ENCODE results near the gene IGSF22.

DNA sequence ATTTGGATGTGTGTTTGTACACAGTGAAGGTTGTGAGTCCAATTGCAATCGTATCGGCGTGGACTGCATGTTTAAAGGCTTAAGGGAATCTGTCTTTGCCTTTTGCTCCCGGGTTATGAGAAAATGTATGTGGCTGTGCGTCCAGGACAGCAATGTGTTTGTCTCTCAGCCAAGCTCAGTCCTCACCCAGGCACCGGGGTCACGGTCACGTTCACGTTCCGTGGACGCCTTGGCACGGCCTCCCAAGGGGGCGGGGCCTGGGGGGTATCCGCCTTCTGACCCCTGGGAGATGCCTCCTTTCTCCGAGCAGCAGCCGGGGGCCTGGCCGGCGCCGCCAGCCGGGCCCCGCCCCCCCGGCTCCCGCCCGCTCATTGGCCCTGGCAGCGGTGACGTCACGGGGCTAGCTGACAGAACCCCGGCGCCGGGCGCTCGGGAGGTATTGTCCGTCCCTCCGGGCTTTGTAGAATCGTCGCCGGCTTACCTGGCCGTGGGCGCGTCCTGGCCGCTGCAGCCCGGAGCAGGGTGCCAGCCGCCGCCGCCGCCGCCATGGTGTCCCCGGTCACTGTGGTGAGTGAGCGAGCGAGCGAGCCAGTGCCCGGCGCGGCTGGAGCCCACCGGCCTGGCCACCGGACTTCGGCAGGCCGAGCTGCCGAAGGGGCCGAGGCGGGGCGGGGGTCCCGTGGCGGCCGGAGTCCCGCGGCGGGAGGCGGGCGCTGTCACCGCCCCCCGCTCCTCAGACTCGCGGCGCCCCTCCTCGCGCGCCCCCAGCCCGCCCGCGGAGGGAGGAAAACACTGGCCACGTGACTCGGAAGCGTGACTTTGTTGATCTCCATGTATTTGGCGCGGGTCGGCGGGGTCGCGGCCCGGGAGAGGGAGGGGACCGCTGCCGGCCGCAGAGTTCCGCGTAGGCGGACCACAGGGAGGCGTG is 27.4 kb downstream of the IGSF22 start, which contains the start of gene TMEM86A:
- TF ChIP-seq RFX5 (IDR thresholded peaks at IDR 0.05; ENCODE audit: low read depth, low read length) (peak; percentile 66), ZBTB21 (CRISPR knock-in tag; IDR thresholded peaks at IDR 0.05) (no peak), ZNF768 (CRISPR knock-in tag; IDR thresholded peaks at IDR 0.05) (no peak), TBX3 (IDR thresholded peaks at IDR 0.05; ENCODE audit: borderline replicate concordance) (no peak), POLR2A (IDR thresholded peaks at IDR 0.05; ENCODE audit: insufficient read depth in 1 of 2, low read depth in 2 of 2, low read length in 2 of 2) (no peak), ESRRA (CRISPR knock-in tag; IDR thresholded peaks at IDR 0.05; ENCODE audit: low read depth) (no peak), TCF12 (IDR thresholded peaks at IDR 0.05) (no peak), TCF12 (CRISPR knock-in tag; IDR thresholded peaks at IDR 0.05) (no peak)
- TF ChIP-seq, protein P1, sequence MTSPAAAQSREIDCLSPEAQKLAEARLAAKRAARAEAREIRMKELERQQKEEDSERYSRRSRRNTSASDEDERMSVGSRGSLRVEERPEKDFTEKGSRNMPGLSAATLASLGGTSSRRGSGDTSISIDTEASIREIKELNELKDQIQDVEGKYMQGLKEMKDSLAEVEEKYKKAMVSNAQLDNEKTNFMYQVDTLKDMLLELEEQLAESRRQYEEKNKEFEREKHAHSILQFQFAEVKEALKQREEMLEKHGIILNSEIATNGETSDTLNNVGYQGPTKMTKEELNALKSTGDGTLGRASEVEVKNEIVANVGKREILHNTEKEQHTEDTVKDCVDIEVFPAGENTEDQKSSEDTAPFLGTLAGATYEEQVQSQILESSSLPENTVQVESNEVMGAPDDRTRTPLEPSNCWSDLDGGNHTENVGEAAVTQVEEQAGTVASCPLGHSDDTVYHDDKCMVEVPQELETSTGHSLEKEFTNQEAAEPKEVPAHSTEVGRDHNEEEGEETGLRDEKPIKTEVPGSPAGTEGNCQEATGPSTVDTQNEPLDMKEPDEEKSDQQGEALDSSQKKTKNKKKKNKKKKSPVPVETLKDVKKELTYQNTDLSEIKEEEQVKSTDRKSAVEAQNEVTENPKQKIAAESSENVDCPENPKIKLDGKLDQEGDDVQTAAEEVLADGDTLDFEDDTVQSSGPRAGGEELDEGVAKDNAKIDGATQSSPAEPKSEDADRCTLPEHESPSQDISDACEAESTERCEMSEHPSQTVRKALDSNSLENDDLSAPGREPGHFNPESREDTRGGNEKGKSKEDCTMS (CRISPR knock-in tag; conservative IDR thresholded peaks at IDR 0.05), result no peak
- TF ChIP-seq, protein P2, sequence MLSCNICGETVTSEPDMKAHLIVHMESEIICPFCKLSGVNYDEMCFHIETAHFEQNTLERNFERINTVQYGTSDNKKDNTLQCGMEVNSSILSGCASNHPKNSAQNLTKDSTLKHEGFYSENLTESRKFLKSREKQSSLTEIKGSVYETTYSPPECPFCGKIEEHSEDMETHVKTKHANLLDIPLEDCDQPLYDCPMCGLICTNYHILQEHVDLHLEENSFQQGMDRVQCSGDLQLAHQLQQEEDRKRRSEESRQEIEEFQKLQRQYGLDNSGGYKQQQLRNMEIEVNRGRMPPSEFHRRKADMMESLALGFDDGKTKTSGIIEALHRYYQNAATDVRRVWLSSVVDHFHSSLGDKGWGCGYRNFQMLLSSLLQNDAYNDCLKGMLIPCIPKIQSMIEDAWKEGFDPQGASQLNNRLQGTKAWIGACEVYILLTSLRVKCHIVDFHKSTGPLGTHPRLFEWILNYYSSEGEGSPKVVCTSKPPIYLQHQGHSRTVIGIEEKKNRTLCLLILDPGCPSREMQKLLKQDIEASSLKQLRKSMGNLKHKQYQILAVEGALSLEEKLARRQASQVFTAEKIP (CRISPR knock-in tag; IDR thresholded peaks at IDR 0.05; ENCODE audit: borderline replicate concordance), result no peak
- TF ChIP-seq, protein P3, sequence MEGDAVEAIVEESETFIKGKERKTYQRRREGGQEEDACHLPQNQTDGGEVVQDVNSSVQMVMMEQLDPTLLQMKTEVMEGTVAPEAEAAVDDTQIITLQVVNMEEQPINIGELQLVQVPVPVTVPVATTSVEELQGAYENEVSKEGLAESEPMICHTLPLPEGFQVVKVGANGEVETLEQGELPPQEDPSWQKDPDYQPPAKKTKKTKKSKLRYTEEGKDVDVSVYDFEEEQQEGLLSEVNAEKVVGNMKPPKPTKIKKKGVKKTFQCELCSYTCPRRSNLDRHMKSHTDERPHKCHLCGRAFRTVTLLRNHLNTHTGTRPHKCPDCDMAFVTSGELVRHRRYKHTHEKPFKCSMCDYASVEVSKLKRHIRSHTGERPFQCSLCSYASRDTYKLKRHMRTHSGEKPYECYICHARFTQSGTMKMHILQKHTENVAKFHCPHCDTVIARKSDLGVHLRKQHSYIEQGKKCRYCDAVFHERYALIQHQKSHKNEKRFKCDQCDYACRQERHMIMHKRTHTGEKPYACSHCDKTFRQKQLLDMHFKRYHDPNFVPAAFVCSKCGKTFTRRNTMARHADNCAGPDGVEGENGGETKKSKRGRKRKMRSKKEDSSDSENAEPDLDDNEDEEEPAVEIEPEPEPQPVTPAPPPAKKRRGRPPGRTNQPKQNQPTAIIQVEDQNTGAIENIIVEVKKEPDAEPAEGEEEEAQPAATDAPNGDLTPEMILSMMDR (CRISPR knock-in tag; IDR thresholded peaks at IDR 0.05), result no peak

Measured in HepG2 (cell line).